ENCODE data around the gene SLC25A11. TPM values are rescaled to one million over a fixed set of nuclear protein-coding genes. Genes with fewer than 3 reads are reported as not detected.

The SLC25A11 gene
- total and polyA plus RNA-seq, 2 donors (not counting 1 experiment from before 2014, with no cell fraction given) = 29.2 to 59.3 TPM

- Histone ChIP-seq H3K4me2 (ENCODE audit: extremely low read depth, insufficient read depth, low read length) (peak overlapping the region; percentile 83), H3K36me3 (ENCODE audit: control insufficient read depth, insufficient read depth, low read length) (peaks cover 13% of the 10 kb centered on the region), H3K79me2 (ENCODE audit: control insufficient read depth, insufficient read depth, low read length) (peaks cover 15% of the 10 kb centered on the region)
Measured at GRCh38 chr17:4969047-4969550, 29.3 kb upstream of the SLC25A11 start.

GRCh38 chr17:4968486-4969046, 28.7 kb upstream of the SLC25A11 start:
- Histone ChIP-seq H3K27me3 (ENCODE audit: control insufficient read depth, insufficient read depth, low read length) (no peaks in the 10 kb centered on the region), H3K27ac (ENCODE audit: insufficient read depth, low read length) (peak overlapping the region; percentile 97), H4K20me1 (ENCODE audit: control insufficient read depth, extremely low read depth, insufficient read depth, low read length) (no peaks in the 10 kb centered on the region), H3K79me2 (ENCODE audit: control insufficient read depth, insufficient read depth, low read length) (peaks cover 15% of the 10 kb centered on the region), H3K4me1 (ENCODE audit: control insufficient read depth, extremely low read depth, insufficient read depth, low read length) (peaks cover 19% of the 10 kb centered on the region), H3K4me2 (ENCODE audit: extremely low read depth, insufficient read depth, low read length) (peak overlapping the region; percentile 83), H2AFZ (ENCODE audit: low read length) (no peak overlapping the region), H3K36me3 (ENCODE audit: control insufficient read depth, insufficient read depth, low read length) (peaks cover 10% of the 10 kb centered on the region), H3K4me3 (replicated peaks in 1 of 4; ENCODE audit: control extremely low read depth in 1 of 4, insufficient read depth in 1 of 4, low read depth in 3 of 4, low read length in 4 of 4) (peak overlapping the region; percentile 15 to 87 (median 57)), H3K9me3 (ENCODE audit: control insufficient read depth, insufficient read depth, low read depth, low read length) (no peaks in the 10 kb centered on the region), H3K9ac (ENCODE audit: insufficient read depth, low read length) (peak overlapping the region; percentile 74)
- no peak for DNase-seq (ENCODE audit: low read depth in 2 of 2)
- TF ChIP-seq CTCF (conservative IDR thresholded peaks at IDR 0.05 in 1 of 2, IDR thresholded peaks at IDR 0.05 in 1 of 2; ENCODE audit: low read depth in 1 of 2, low read length in 2 of 2) (no peak), EZH2 (IDR thresholded peaks at IDR 0.05; ENCODE audit: low read length, missing control alignments) (no peak)

More at GRCh38 chr17:4969047-4969550, 29.3 kb upstream of the SLC25A11 start:
- Histone ChIP-seq H3K27ac (ENCODE audit: insufficient read depth, low read length) (peak overlapping the region; percentile 97), H3K4me3 (replicated peaks in 1 of 4; ENCODE audit: control extremely low read depth in 1 of 4, insufficient read depth in 1 of 4, low read depth in 3 of 4, low read length in 4 of 4) (peak overlapping the region; percentile 15 to 87 (median 57)), H3K27me3 (ENCODE audit: control insufficient read depth, insufficient read depth, low read length) (no peaks in the 10 kb centered on the region), H3K9ac (ENCODE audit: insufficient read depth, low read length) (peak overlapping the region; percentile 74), H3K4me1 (ENCODE audit: control insufficient read depth, extremely low read depth, insufficient read depth, low read length) (peaks cover 19% of the 10 kb centered on the region), H2AFZ (ENCODE audit: low read length) (no peak overlapping the region), H3K9me3 (ENCODE audit: control insufficient read depth, insufficient read depth, low read depth, low read length) (no peaks in the 10 kb centered on the region), H4K20me1 (ENCODE audit: control insufficient read depth, extremely low read depth, insufficient read depth, low read length) (no peaks in the 10 kb centered on the region)
- TF ChIP-seq CTCF (conservative IDR thresholded peaks at IDR 0.05 in 1 of 2, IDR thresholded peaks at IDR 0.05 in 1 of 2; ENCODE audit: low read depth in 1 of 2, low read length in 2 of 2) (no peak), EZH2 (IDR thresholded peaks at IDR 0.05; ENCODE audit: low read length, missing control alignments) (no peak)
- DNase-seq (ENCODE audit: low read depth in 2 of 2) = peak; percentile 94 to 97

- Histone ChIP-seq H3K9me3 (ENCODE audit: control insufficient read depth, insufficient read depth, low read depth, low read length) (no peaks in the 10 kb centered on the region), H3K36me3 (ENCODE audit: control insufficient read depth, insufficient read depth, low read length) (peaks cover 6% of the 10 kb centered on the region), H2AFZ (ENCODE audit: low read length) (peak within 1 kb of the TSS; percentile 49), H3K27ac (ENCODE audit: insufficient read depth, low read length) (peak within 1 kb of the TSS; percentile 97), H3K79me2 (ENCODE audit: control insufficient read depth, insufficient read depth, low read length) (peaks cover 15% of the 10 kb centered on the region), H3K27me3 (ENCODE audit: control insufficient read depth, insufficient read depth, low read length) (no peaks in the 10 kb centered on the region), H4K20me1 (ENCODE audit: control insufficient read depth, extremely low read depth, insufficient read depth, low read length) (no peaks in the 10 kb centered on the region), H3K4me2 (ENCODE audit: extremely low read depth, insufficient read depth, low read length) (peak within 1 kb of the TSS; percentile 100), H3K4me1 (ENCODE audit: control insufficient read depth, extremely low read depth, insufficient read depth, low read length) (peaks cover 19% of the 10 kb centered on the region), H3K9ac (ENCODE audit: insufficient read depth, low read length) (peak within 1 kb of the TSS; percentile 88), H3K4me3 (replicated peaks in 1 of 4; ENCODE audit: control extremely low read depth in 1 of 4, insufficient read depth in 1 of 4, low read depth in 3 of 4, low read length in 4 of 4) (peak within 1 kb of the TSS; percentile 71 to 87 (median 86))
- peak; percentile 97 to 99 for DNase-seq (ENCODE audit: low read depth in 2 of 2)
- TF ChIP-seq EZH2 (IDR thresholded peaks at IDR 0.05; ENCODE audit: low read length, missing control alignments) (no peak), CTCF (conservative IDR thresholded peaks at IDR 0.05 in 1 of 2, IDR thresholded peaks at IDR 0.05 in 1 of 2; ENCODE audit: low read depth in 1 of 2, low read length in 2 of 2) (no peak)
Measured at GRCh38 chr17:4967539-4968485, 28.0 kb upstream of the SLC25A11 start, which contains the start of gene SPAG7. TSS of gene SPAG7 (minus strand) at chr17:4967817. CDS start at chr17:4967804, 13 bp downstream.

Data from fibroblast of lung (primary cell).